Right lung (tissue), 10 donors: ENCODE results near the gene CHI3L1. TPM values are rescaled to one million over a fixed set of nuclear protein-coding genes. Genes with fewer than 3 reads are reported as not detected.
"Not testable (repeated sequence)": the region's sequence is repeated elsewhere in the genome, so short reads cannot be mapped to it uniquely, and the experiment has no call there.

Experiments used
- DNase-seq, 2 donors: peaks; one replicate each; pipeline ENCODE4 v3.0.0-alpha.2; 2013
- long read RNA-seq, 8 donors: transcript quantifications; one replicate each; lab custom pipeline, GENCODE V29; 2026
- polyA plus RNA-seq, 5 donors: library from polyadenylated mRNA; unstranded; fragments of 120-200 nt; gene quantifications; one replicate each; pipeline versions ENCODE4 v1.2.1 to v1.2.3, GENCODE V29; 2013; ENCODE audit warnings: inconsistent platforms in 1 of 5, low replicate concordance in 1 of 5; ENCODE audit not compliant: insufficient read length in 5 of 5, insufficient read depth in 1 of 5

CHI3L1 gene
- 1 to 10 TPM in 1 of 5 donors, under 1 TPM in 4; 0.43 to 1.6 (median 0.64) TPM for polyA plus RNA-seq
- long read RNA-seq, donor 1 = 0 reads
- long read RNA-seq, donor 2 = 0 reads
- long read RNA-seq, donor 3 = 0 reads
- long read RNA-seq, donor 4, partial matches to known transcripts = 0 of 2 reads
- long read RNA-seq, donor 4, other reads (novel, unspliced or antisense) = 0 of 2 reads
- long read RNA-seq, donor 5 = 0 reads
- long read RNA-seq, donor 6 = 0 reads
- long read RNA-seq, donor 7 = 0 reads
- long read RNA-seq, donor 8 = 0 reads

- DNase-seq = no peak
Measured at GRCh38 chr1:203186446-203187303, at the start of gene CHI3L1. TSS of gene CHI3L1 (minus strand) at chr1:203186704. CDS start at chr1:203186623, 81 bp downstream.

GRCh38 chr1:203234901-203235300, 48.4 kb upstream of the CHI3L1 start:
- not testable (repeated sequence) for DNase-seq

- no peak for DNase-seq
Measured at GRCh38 chr1:203229471-203230135, 43.1 kb upstream of the CHI3L1 start, which contains the start of gene CHIT1. TSS of gene CHIT1 (minus strand) at chr1:203229673. CDS start at chr1:203229636, 37 bp downstream.

GRCh38 chr1:203228670-203229069, 42.2 kb upstream of the CHI3L1 start:
- DNase-seq = no peak

- no peak for DNase-seq
Measured at GRCh38 chr1:203227371-203228083, 41.0 kb upstream of the CHI3L1 start.

- DNase-seq = no peak
Measured at GRCh38 chr1:203225071-203225470, 38.6 kb upstream of the CHI3L1 start.

- DNase-seq = no peak
Measured at GRCh38 chr1:203223012-203223775, 36.7 kb upstream of the CHI3L1 start.

GRCh38 chr1:203219934-203220333, 33.4 kb upstream of the CHI3L1 start:
- no peak for DNase-seq

- DNase-seq = no peak
Measured at GRCh38 chr1:203219171-203219570, 32.7 kb upstream of the CHI3L1 start.

- no peak for DNase-seq
Measured at GRCh38 chr1:203217668-203218067, 31.2 kb upstream of the CHI3L1 start.

- DNase-seq = no peak
Measured at GRCh38 chr1:203217139-203217655, 30.7 kb upstream of the CHI3L1 start.

GRCh38 chr1:203216274-203217138, 30.0 kb upstream of the CHI3L1 start:
- peak; percentile 55 to 76 for DNase-seq

- no peak for DNase-seq
Measured at GRCh38 chr1:203215573-203215972, 29.1 kb upstream of the CHI3L1 start.

GRCh38 chr1:203214871-203215270, 28.4 kb upstream of the CHI3L1 start:
- no peak for DNase-seq

GRCh38 chr1:203213126-203213525, 26.6 kb upstream of the CHI3L1 start:
- DNase-seq = no peak

GRCh38 chr1:203211812-203212211, 25.3 kb upstream of the CHI3L1 start:
- DNase-seq = no peak

GRCh38 chr1:203210988-203211387, 24.5 kb upstream of the CHI3L1 start:
- no peak for DNase-seq

GRCh38 chr1:203210350-203210749, 23.8 kb upstream of the CHI3L1 start:
- no peak for DNase-seq

- no peak for DNase-seq
Measured at GRCh38 chr1:203208181-203208580, 21.7 kb upstream of the CHI3L1 start.

GRCh38 chr1:203207751-203208150, 21.2 kb upstream of the CHI3L1 start:
- DNase-seq = no peak
